Measurements from ENCODE around the gene UTP15.

DNA sequence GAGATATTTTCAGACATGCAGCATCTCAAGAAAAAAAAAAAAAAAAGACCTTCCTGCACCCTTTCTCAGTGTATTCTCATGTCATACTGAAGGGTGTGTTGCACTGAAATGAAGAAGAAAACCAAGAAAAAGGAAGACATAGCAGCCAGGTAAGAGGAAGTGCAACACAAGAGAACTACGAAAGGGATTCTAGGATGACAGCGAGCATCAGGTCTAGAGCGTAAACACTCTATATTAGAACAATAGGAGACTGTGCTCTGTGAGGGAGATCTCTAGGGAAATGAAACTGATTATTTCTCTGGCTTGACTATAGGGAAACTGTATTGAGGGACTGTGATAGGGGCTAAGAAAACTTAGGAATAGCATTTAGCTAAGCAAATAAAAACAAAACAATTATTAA is 37.3 kb upstream of the UTP15 start:
- TF ChIP-seq CTCF (IDR thresholded peaks at IDR 0.05; ENCODE audit: insufficient read depth, low read length) (no peak), POLR2AphosphoS5 (IDR thresholded peaks at IDR 0.05; ENCODE audit: low read depth) (no peak), GABPA (IDR thresholded peaks at IDR 0.05; ENCODE audit: low read depth) (no peak), SPI1 (IDR thresholded peaks at IDR 0.05; ENCODE audit: borderline replicate concordance, low read depth) (no peak; the same call in 1 of the 2 replicates)
- TF ChIP-seq, protein P1, sequence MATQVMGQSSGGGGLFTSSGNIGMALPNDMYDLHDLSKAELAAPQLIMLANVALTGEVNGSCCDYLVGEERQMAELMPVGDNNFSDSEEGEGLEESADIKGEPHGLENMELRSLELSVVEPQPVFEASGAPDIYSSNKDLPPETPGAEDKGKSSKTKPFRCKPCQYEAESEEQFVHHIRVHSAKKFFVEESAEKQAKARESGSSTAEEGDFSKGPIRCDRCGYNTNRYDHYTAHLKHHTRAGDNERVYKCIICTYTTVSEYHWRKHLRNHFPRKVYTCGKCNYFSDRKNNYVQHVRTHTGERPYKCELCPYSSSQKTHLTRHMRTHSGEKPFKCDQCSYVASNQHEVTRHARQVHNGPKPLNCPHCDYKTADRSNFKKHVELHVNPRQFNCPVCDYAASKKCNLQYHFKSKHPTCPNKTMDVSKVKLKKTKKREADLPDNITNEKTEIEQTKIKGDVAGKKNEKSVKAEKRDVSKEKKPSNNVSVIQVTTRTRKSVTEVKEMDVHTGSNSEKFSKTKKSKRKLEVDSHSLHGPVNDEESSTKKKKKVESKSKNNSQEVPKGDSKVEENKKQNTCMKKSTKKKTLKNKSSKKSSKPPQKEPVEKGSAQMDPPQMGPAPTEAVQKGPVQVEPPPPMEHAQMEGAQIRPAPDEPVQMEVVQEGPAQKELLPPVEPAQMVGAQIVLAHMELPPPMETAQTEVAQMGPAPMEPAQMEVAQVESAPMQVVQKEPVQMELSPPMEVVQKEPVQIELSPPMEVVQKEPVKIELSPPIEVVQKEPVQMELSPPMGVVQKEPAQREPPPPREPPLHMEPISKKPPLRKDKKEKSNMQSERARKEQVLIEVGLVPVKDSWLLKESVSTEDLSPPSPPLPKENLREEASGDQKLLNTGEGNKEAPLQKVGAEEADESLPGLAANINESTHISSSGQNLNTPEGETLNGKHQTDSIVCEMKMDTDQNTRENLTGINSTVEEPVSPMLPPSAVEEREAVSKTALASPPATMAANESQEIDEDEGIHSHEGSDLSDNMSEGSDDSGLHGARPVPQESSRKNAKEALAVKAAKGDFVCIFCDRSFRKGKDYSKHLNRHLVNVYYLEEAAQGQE (IDR thresholded peaks at IDR 0.05; ENCODE audit: insufficient replicate concordance, low read depth) = no peak

Measured in HL-60 (cell line).